ENCODE measurements around the gene TP53. TPM values are rescaled to one million over a fixed set of nuclear protein-coding genes. Genes with fewer than 3 reads are reported as not detected.

The TP53 gene
- total and polyA plus RNA-seq, 10 of the 15 experiments (the other 5 are each of a cell fraction or from before 2014, with no cell fraction given), result 35.6 to 162 (median 75.9) TPM

DNA sequence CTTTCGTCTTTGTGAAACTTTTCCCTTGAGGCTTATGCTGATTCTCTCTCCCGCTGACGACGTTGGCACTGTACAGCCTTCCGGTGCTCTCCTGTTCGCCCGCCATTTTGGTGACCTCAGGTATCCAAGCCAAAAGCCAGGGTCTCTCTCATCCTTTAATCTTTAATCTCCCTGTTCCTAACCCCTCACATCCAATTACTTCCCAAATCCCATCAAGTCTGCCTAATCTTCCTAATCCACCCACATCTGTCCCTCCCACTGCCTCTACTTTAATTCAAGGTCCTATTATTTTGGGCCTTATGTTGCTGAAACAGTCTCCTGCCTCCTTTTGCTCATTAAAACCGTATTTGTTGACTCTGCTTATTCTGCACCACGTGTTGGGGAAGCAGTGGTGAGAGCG is 8.3 kb upstream of the TP53 start:
- no peaks in the 10 kb centered on the region for H3K27me3 ChIP-seq (replicated peaks in 1 of 2; ENCODE audit: control insufficient read depth in 2 of 2, insufficient read depth in 2 of 2, low read length in 1 of 2)
- no peaks in the 10 kb centered on the region for H3K79me2 ChIP-seq (ENCODE audit: control insufficient read depth, insufficient read depth, low read length)
- FAIRE-seq (no peak), DNase-seq (ENCODE audit: low read depth, low spot score) (no peak), ATAC-seq (no peak)
- in situ Hi-C loops (cut with MboI) (no loop called here), intact Hi-C loops (cut with micrococcal nuclease; ENCODE audit: unreplicated experiment) (no loop called here)
- H3K4me2 ChIP-seq (ENCODE audit: control insufficient read depth, insufficient read depth), result no peak overlapping the region
- SMC1A ChIA-PET (ENCODE audit: uncharacterized antibody, unreplicated experiment), result no interaction called here
- no peak overlapping the region for H3K4me3 ChIP-seq
- H3K9me3 ChIP-seq (replicated peaks; ENCODE audit: control insufficient read depth, insufficient read depth, low read length), result no peaks in the 10 kb centered on the region
- H4K20me1 ChIP-seq (ENCODE audit: control insufficient read depth, insufficient read depth), result no peaks in the 10 kb centered on the region
- TF ChIP-seq MTA3 (IDR thresholded peaks at IDR 0.05; ENCODE audit: borderline replicate concordance, low read length), result no peak
- TF ChIP-seq NFXL1 (IDR thresholded peaks at IDR 0.05; ENCODE audit: borderline replicate concordance), result no peak
- no peak for TF ChIP-seq STAT1 (conservative IDR thresholded peaks at IDR 0.05)
- no peak for TF ChIP-seq ZNF207 (IDR thresholded peaks at IDR 0.05; ENCODE audit: borderline replicate concordance)
- TF ChIP-seq, protein P1, sequence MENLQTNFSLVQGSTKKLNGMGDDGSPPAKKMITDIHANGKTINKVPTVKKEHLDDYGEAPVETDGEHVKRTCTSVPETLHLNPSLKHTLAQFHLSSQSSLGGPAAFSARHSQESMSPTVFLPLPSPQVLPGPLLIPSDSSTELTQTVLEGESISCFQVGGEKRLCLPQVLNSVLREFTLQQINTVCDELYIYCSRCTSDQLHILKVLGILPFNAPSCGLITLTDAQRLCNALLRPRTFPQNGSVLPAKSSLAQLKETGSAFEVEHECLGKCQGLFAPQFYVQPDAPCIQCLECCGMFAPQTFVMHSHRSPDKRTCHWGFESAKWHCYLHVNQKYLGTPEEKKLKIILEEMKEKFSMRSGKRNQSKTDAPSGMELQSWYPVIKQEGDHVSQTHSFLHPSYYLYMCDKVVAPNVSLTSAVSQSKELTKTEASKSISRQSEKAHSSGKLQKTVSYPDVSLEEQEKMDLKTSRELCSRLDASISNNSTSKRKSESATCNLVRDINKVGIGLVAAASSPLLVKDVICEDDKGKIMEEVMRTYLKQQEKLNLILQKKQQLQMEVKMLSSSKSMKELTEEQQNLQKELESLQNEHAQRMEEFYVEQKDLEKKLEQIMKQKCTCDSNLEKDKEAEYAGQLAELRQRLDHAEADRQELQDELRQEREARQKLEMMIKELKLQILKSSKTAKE (IDR thresholded peaks at IDR 0.05; ENCODE audit: low read depth, poor library complexity, severe bottlenecking), result no peak
- TF ChIP-seq PAX5 (IDR thresholded peaks at IDR 0.05; ENCODE audit: borderline replicate concordance, low read depth, low read length), result no peak
- no peak for TF ChIP-seq ZNF622 (IDR thresholded peaks at IDR 0.05)
- no peak for TF ChIP-seq ZSCAN29 (IDR thresholded peaks at IDR 0.05)
- no peak for TF ChIP-seq RAD51 (IDR thresholded peaks at IDR 0.05)
- TF ChIP-seq, protein P2, sequence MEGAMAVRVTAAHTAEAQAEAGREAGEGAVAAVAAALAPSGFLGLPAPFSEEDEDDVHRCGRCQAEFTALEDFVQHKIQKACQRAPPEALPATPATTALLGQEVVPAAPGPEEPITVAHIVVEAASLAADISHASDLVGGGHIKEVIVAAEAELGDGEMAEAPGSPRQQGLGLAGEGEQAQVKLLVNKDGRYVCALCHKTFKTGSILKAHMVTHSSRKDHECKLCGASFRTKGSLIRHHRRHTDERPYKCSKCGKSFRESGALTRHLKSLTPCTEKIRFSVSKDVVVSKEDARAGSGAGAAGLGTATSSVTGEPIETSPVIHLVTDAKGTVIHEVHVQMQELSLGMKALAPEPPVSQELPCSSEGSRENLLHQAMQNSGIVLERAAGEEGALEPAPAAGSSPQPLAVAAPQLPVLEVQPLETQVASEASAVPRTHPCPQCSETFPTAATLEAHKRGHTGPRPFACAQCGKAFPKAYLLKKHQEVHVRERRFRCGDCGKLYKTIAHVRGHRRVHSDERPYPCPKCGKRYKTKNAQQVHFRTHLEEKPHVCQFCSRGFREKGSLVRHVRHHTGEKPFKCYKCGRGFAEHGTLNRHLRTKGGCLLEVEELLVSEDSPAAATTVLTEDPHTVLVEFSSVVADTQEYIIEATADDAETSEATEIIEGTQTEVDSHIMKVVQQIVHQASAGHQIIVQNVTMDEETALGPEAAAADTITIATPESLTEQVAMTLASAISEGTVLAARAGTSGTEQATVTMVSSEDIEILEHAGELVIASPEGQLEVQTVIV (IDR thresholded peaks at IDR 0.05; ENCODE audit: borderline replicate concordance, partially characterized antibody), result no peak
- no peak for TF ChIP-seq STAT3 (IDR thresholded peaks at IDR 0.05; ENCODE audit: low read depth, low read length)
- TF ChIP-seq, protein P3, sequence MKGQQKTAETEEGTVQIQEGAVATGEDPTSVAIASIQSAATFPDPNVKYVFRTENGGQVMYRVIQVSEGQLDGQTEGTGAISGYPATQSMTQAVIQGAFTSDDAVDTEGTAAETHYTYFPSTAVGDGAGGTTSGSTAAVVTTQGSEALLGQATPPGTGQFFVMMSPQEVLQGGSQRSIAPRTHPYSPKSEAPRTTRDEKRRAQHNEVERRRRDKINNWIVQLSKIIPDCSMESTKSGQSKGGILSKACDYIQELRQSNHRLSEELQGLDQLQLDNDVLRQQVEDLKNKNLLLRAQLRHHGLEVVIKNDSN (IDR thresholded peaks at IDR 0.05; ENCODE audit: borderline replicate concordance, extremely low read length, insufficient read depth, low read depth, low read length), result no peak
- no peak for TF ChIP-seq GATAD2B (conservative IDR thresholded peaks at IDR 0.05; ENCODE audit: low read depth)
- TF ChIP-seq RBBP5 (conservative IDR thresholded peaks at IDR 0.05), result no peak
- TF ChIP-seq CREB1 (IDR thresholded peaks at IDR 0.05; ENCODE audit: low read depth), result no peak
- POLR2A ChIA-PET, result no interaction called here
- CTCF ChIA-PET, result no interaction called here
- H3K36me3 ChIP-seq (ENCODE audit: control insufficient read depth in 2 of 2, insufficient read depth in 2 of 2, low read length in 1 of 2), result no peaks in the 10 kb centered on the region; a peak in 2 of 4 replicates
- 98% methylated on average over 10 of the region's 10 CpGs for WGBS (ENCODE audit: insufficient coverage, insufficient replicate concordance, low lambda C conversion rate, missing lambda C conversion rate)
- RAD21 ChIA-PET (ENCODE audit: unreplicated experiment), result no interaction called here
- no TSS peak for BruUV-seq (replicated peaks)
- H2AFZ ChIP-seq (ENCODE audit: control insufficient read depth, low read depth, low read length), result no peak overlapping the region
- no peak overlapping the region for H3K9ac ChIP-seq (ENCODE audit: control insufficient read depth, insufficient read depth, low read length)
- no peak overlapping the region for H3K27ac ChIP-seq (ENCODE audit: control insufficient read depth, insufficient read depth)
- H3K4me1 ChIP-seq (ENCODE audit: control insufficient read depth, insufficient read depth, low read length), result no peaks in the 10 kb centered on the region

All from GM12878 (cell line).